ENCODE results near the gene AGPAT4.

The AGPAT4 gene

DNA sequence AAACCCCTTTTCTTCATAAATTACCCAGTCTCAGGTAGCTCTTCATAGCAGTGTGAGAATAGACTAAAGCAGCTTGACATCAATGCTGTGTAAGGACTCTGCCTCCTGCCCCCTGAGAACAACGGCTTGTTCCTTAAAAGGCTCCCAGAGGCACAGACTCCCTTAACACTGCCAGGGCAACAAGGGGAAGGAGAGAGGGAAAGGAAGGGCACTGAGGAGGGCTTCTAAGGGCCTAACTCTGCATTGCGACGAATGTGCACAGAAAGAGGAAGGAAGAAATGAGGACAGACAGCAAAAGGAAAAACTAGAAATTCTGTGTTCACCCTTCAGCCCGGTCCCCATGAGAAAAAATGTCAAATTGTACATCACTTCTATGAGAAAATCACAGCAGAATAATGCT is 74.0 kb downstream of the AGPAT4 start:
- no peak for DNase-seq
- Histone ChIP-seq H3K27me3 (replicated peaks) (no peaks in the 10 kb centered on the region), H3K27ac (no peak overlapping the region), H3K36me3 (replicated peaks) (no peaks in the 10 kb centered on the region), H3K4me3 (ENCODE audit: low read depth, low read length) (no peak overlapping the region)
- TF ChIP-seq, protein P1, sequence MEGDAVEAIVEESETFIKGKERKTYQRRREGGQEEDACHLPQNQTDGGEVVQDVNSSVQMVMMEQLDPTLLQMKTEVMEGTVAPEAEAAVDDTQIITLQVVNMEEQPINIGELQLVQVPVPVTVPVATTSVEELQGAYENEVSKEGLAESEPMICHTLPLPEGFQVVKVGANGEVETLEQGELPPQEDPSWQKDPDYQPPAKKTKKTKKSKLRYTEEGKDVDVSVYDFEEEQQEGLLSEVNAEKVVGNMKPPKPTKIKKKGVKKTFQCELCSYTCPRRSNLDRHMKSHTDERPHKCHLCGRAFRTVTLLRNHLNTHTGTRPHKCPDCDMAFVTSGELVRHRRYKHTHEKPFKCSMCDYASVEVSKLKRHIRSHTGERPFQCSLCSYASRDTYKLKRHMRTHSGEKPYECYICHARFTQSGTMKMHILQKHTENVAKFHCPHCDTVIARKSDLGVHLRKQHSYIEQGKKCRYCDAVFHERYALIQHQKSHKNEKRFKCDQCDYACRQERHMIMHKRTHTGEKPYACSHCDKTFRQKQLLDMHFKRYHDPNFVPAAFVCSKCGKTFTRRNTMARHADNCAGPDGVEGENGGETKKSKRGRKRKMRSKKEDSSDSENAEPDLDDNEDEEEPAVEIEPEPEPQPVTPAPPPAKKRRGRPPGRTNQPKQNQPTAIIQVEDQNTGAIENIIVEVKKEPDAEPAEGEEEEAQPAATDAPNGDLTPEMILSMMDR (IDR thresholded peaks at IDR 0.05; ENCODE audit: low read depth, low read length, missing control alignments) = no peak
- in situ Hi-C loops (cut with HindIII; ENCODE audit: low pct_ligation_motif_present, low sequenced_read_pairs) = no loop called here

DNA sequence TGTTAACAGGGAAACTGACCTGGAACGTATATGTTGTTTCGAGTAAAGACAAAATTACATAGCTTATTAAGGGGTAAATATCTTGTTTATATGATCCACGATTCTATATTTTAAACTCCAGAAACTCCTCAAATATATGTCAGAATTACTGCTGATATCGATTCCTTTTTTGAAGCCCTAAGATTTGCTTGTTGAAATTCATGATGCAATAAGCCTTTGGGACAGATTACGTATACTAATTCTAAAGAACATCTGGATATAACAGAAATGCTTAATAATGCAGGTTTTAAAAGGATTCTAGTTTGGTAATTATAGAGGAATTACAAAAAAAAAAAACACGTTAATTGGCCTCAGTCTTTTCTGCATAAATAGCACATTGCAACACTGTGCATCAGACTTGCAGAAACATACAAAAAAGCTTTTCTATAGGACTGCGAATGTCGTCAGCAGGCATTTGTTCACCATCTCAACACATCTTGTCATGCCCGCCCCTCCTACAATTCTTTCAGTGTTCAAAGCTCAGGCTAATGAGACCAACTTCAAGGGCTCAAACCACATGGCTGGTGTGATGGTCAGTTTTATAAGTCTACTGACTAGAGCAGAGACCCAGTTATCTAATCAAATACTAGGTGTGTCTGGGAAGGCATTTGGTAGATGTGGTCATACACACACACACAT is 74.9 kb downstream of the AGPAT4 start:
- no peak for DNase-seq
- in situ Hi-C loops (cut with HindIII; ENCODE audit: low pct_ligation_motif_present, low sequenced_read_pairs) = no loop called here
- TF ChIP-seq, protein P1 (IDR thresholded peaks at IDR 0.05; ENCODE audit: low read depth, low read length, missing control alignments) = no peak

DNA sequence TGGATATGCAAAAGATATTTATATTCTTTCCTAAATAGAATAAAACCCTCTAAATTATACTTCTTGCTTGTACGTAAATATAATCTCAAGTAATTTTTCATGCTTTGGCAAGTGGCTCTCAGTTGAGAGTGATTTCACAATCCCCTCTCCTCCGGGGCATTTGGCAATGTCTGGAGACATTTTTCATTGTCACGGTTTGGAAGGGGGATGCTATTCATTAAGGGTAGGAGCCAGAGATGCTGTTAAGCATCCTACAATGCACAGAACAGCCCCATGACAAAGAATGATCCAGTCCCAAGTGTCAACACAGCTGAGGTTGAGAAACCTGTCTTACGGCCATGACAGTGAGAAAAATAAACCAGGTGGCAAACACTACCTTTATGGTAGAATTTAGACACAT is 75.7 kb downstream of the AGPAT4 start:
- TF ChIP-seq, protein P1 (IDR thresholded peaks at IDR 0.05; ENCODE audit: low read depth, low read length, missing control alignments) = no peak
- in situ Hi-C loops (cut with HindIII; ENCODE audit: low pct_ligation_motif_present, low sequenced_read_pairs) = no loop called here
- Histone ChIP-seq H3K36me3 (replicated peaks) (peaks cover 2% of the 10 kb centered on the region), H3K27ac (no peak overlapping the region), H3K4me3 (ENCODE audit: low read depth, low read length) (no peak overlapping the region), H3K27me3 (replicated peaks) (no peaks in the 10 kb centered on the region)
- DNase-seq = no peak

More for the DNA sequence above, 74.9 kb downstream of the AGPAT4 start:
- Histone ChIP-seq H3K27ac (no peak overlapping the region), H3K27me3 (replicated peaks) (no peaks in the 10 kb centered on the region), H3K4me3 (ENCODE audit: low read depth, low read length) (no peak overlapping the region), H3K36me3 (replicated peaks) (peaks cover 2% of the 10 kb centered on the region)

- Histone ChIP-seq H3K27ac (no peak overlapping the region), H3K4me3 (ENCODE audit: low read depth, low read length) (no peak overlapping the region), H3K27me3 (replicated peaks) (no peaks in the 10 kb centered on the region), H3K36me3 (replicated peaks) (peaks cover 2% of the 10 kb centered on the region)
- TF ChIP-seq, protein P1 (IDR thresholded peaks at IDR 0.05; ENCODE audit: low read depth, low read length, missing control alignments) = no peak
- DNase-seq = no peak
- in situ Hi-C loops (cut with HindIII; ENCODE audit: low pct_ligation_motif_present, low sequenced_read_pairs) = no loop called here
Observed at GRCh38 chr6:161195386-161195785, 78.5 kb downstream of the AGPAT4 start.

DNA sequence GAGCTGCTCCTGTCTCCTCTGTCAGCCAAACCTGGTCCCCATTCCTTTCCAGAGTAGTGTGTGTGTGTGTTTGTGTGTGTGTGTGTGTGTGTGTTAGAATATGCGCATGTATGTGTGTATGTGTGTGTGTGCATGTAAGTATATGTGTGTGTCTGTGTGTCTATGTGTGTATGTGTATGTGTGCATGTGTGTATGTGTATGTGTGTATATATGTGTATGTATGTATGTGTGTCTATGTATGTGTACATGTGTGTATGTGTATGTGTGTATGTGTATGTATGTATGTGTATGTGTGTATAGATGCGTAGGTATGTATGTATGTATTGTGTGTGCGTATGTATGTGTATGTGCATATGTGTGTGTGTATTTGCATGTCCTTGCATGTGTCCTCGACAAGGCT is 79.5 kb downstream of the AGPAT4 start:
- DNase-seq = no peak
- Histone ChIP-seq H3K4me3 (ENCODE audit: low read depth, low read length) (no peak overlapping the region), H3K36me3 (replicated peaks) (peaks cover 2% of the 10 kb centered on the region), H3K27ac (no peak overlapping the region), H3K27me3 (replicated peaks) (no peaks in the 10 kb centered on the region)
- TF ChIP-seq, protein P1 (IDR thresholded peaks at IDR 0.05; ENCODE audit: low read depth, low read length, missing control alignments) = no peak
- in situ Hi-C loops (cut with HindIII; ENCODE audit: low pct_ligation_motif_present, low sequenced_read_pairs) = no loop called here
